ENCODE data around the gene ESR1. TPM values are rescaled to one million over a fixed set of nuclear protein-coding genes. Genes with fewer than 3 reads are reported as not detected.
"Not testable (repeated sequence)": the region's sequence is repeated elsewhere in the genome, so short reads cannot be mapped to it uniquely, and the experiment has no call there.

The ESR1 gene
- total RNA-seq, 1 experiment from 2014 or later: not detected

DNA sequence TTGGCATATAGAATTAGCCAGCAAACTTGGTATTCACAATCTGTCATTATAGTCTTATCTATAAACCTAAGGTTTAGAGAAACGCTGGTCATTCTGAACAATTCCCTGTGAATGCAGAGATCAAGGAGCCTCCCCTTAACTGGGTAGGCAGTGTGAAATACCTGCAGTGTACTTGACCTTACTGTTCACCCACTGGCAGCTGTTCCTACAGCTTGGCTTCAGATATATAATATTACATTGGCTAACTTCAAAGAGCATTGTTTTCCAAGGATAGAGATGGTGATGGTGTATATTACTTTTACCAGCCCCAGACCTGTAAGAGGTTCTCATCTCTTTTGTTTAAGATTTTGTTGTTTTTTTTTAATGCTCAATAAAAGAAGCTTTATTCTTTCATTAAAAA is 168.3 kb downstream of the ESR1 start:
- H3K27ac ChIP-seq (ENCODE audit: insufficient read length, low read depth, low read length): no peak overlapping the region
- no peak for TF ChIP-seq CTCF (conservative IDR thresholded peaks at IDR 0.05)
- H3K9ac ChIP-seq (ENCODE audit: extremely low read depth, insufficient read length, low read length): no peak overlapping the region
- H3K4me1 ChIP-seq (ENCODE audit: insufficient read depth, low read length): no peaks in the 10 kb centered on the region
- H2BK5ac ChIP-seq (ENCODE audit: insufficient read length, low read length): no peak overlapping the region
- no peak overlapping the region for H3K4me2 ChIP-seq (ENCODE audit: insufficient read depth, insufficient read length, low read length)
- no peak overlapping the region for H2AFZ ChIP-seq (ENCODE audit: low read length)
- H2BK120ac ChIP-seq (ENCODE audit: low read depth, low read length, poor library complexity, severe bottlenecking): no peak overlapping the region
- no peaks in the 10 kb centered on the region for H3K23me2 ChIP-seq (ENCODE audit: insufficient read length, low read depth, low read length, poor library complexity, severe bottlenecking)
- H4K5ac ChIP-seq (ENCODE audit: insufficient read length, low read depth, low read length): no peak overlapping the region
- H3K9me3 ChIP-seq (ENCODE audit: control insufficient read depth, low read depth, low read length): no peaks in the 10 kb centered on the region
- H2AK5ac ChIP-seq (ENCODE audit: insufficient read length, low read length): no peak overlapping the region
- H3K23ac ChIP-seq (ENCODE audit: insufficient read length, low read depth, low read length): no peak overlapping the region
- Mint-ChIP-seq H3K9me3 (no peaks in the 10 kb centered on the region), H3K4me3 (no peak overlapping the region), H3K4me1 (no peaks in the 10 kb centered on the region), H3K27ac (no peak overlapping the region), H3K27me3 (ENCODE audit: low read depth) (no peaks in the 10 kb centered on the region), H3K36me3 (ENCODE audit: insufficient read depth in 1 of 3, low read depth in 3 of 3) (no peaks in the 10 kb centered on the region)
- H4K91ac ChIP-seq (ENCODE audit: insufficient read length, low read depth, low read length): no peak overlapping the region
- WGBS (ENCODE audit: extremely low coverage, insufficient read length, low lambda C conversion rate): no CpG with 5 or more reads among the region's 1 CpG
- no peaks in the 10 kb centered on the region for H4K20me1 ChIP-seq (ENCODE audit: control insufficient read depth, insufficient read depth, insufficient read length)
- H3K79me1 ChIP-seq (ENCODE audit: insufficient read depth, low read depth, low read length, poor library complexity, severe bottlenecking): no peaks in the 10 kb centered on the region
- H2BK15ac ChIP-seq (ENCODE audit: low read depth, low read length): no peak overlapping the region
- DNase-seq: no peak
- no peaks in the 10 kb centered on the region for H3K27me3 ChIP-seq (ENCODE audit: insufficient read depth, low read length)
- H3K56ac ChIP-seq (ENCODE audit: insufficient read length, low read depth, low read length): no peak overlapping the region
- H3K18ac ChIP-seq (ENCODE audit: insufficient read length, low read depth, low read length): no peak overlapping the region
- H4K8ac ChIP-seq (replicated peaks; ENCODE audit: insufficient read length, low read depth, low read length): no peak overlapping the region
- H3T11ph ChIP-seq (ENCODE audit: low read length): no peak overlapping the region
- no peak overlapping the region for H3K14ac ChIP-seq (ENCODE audit: insufficient read depth, low read length)
- no peak overlapping the region for H2BK12ac ChIP-seq (ENCODE audit: insufficient read length, low read depth, low read length)
- no peak overlapping the region for H2BK20ac ChIP-seq (ENCODE audit: low read depth, low read length, poor library complexity, severe bottlenecking)
- H3K4ac ChIP-seq (ENCODE audit: low read depth, low read length): no peak overlapping the region
- H3K79me2 ChIP-seq (ENCODE audit: insufficient read depth, low read length): no peaks in the 10 kb centered on the region

GRCh38 chr6:151988199-151988598 is 180.7 kb downstream of the ESR1 start:
- not testable (repeated sequence) for H3K56ac ChIP-seq (ENCODE audit: insufficient read length, low read depth, low read length); H3K4me1 ChIP-seq (ENCODE audit: insufficient read depth, low read length); H3K14ac ChIP-seq (ENCODE audit: insufficient read depth, low read length)

More at GRCh38 chr6:151988199-151988598, 180.7 kb downstream of the ESR1 start:
- not testable (repeated sequence) for H4K20me1 ChIP-seq (ENCODE audit: control insufficient read depth, insufficient read depth, insufficient read length); H3K79me1 ChIP-seq (ENCODE audit: insufficient read depth, low read depth, low read length, poor library complexity, severe bottlenecking); H3K9me3 Mint-ChIP-seq; H2BK5ac ChIP-seq (ENCODE audit: insufficient read length, low read length); H3K18ac ChIP-seq (ENCODE audit: insufficient read length, low read depth, low read length); DNase-seq; H2AK5ac ChIP-seq (ENCODE audit: insufficient read length, low read length); H4K91ac ChIP-seq (ENCODE audit: insufficient read length, low read depth, low read length); H2BK12ac ChIP-seq (ENCODE audit: insufficient read length, low read depth, low read length); H3K9me3 ChIP-seq (ENCODE audit: control insufficient read depth, low read depth, low read length); H4K5ac ChIP-seq (ENCODE audit: insufficient read length, low read depth, low read length); H3K4ac ChIP-seq (ENCODE audit: low read depth, low read length); H3K23ac ChIP-seq (ENCODE audit: insufficient read length, low read depth, low read length); H2AFZ ChIP-seq (ENCODE audit: low read length); H3K4me2 ChIP-seq (ENCODE audit: insufficient read depth, insufficient read length, low read length); H3K4me3 Mint-ChIP-seq; H3K4me1 Mint-ChIP-seq; H3K27me3 Mint-ChIP-seq (ENCODE audit: low read depth); H3K27ac ChIP-seq (ENCODE audit: insufficient read length, low read depth, low read length); H3K27ac Mint-ChIP-seq; H3K36me3 Mint-ChIP-seq (ENCODE audit: insufficient read depth in 1 of 3, low read depth in 3 of 3); H2BK15ac ChIP-seq (ENCODE audit: low read depth, low read length); H3K79me2 ChIP-seq (ENCODE audit: insufficient read depth, low read length); H2BK20ac ChIP-seq (ENCODE audit: low read depth, low read length, poor library complexity, severe bottlenecking); H3K9ac ChIP-seq (ENCODE audit: extremely low read depth, insufficient read length, low read length); H3K27me3 ChIP-seq (ENCODE audit: insufficient read depth, low read length); H3K23me2 ChIP-seq (ENCODE audit: insufficient read length, low read depth, low read length, poor library complexity, severe bottlenecking); H4K8ac ChIP-seq (replicated peaks; ENCODE audit: insufficient read length, low read depth, low read length); H3T11ph ChIP-seq (ENCODE audit: low read length); H2BK120ac ChIP-seq (ENCODE audit: low read depth, low read length, poor library complexity, severe bottlenecking)
- WGBS (ENCODE audit: extremely low coverage, insufficient read length, low lambda C conversion rate): no CpG with 5 or more reads among the region's 6 CpGs
